Natural killer cell (primary cell): ENCODE results near the gene PALLD. TPM values are rescaled to one million over a fixed set of nuclear protein-coding genes. Genes with fewer than 3 reads are reported as not detected.

Experiments
- ATAC-seq, 3 donors: fragments of 150-1000 bp in 2 of 3; fragments of 200-7000 bp in 1 of 3; cut with Tn5 transposase; 1 replicate in 1 of 3; 2 replicates in 2 of 3; pipeline ENCODE4 v1.10.0; 2021; ENCODE audit warnings: mild to moderate bottlenecking in 2 of 3, moderate library complexity in 2 of 3
- DNase-seq, 2 donors: peaks; one replicate each; pipeline versions ENCODE4 v3.0.0 to v3.0.0-alpha.2; 2013 to 2021; ENCODE audit warnings: mixed read lengths in 1 of 2
- H3K27ac ChIP-seq: one replicate; pipeline ENCODE4 v1.5.1; 2013; ENCODE audit warnings: mild to moderate bottlenecking, low read length
- H3K27me3 ChIP-seq: one replicate; pipeline ENCODE4 v1.6.1; 2013; ENCODE audit warnings: low read length; ENCODE audit not compliant: control insufficient read depth, insufficient read depth
- H3K36me3 ChIP-seq: one replicate; pipeline ENCODE4 v1.6.1; 2013; ENCODE audit warnings: low read length; ENCODE audit not compliant: control insufficient read depth, insufficient read depth
- H3K4me1 ChIP-seq: one replicate; pipeline ENCODE4 v1.6.1; 2013; ENCODE audit warnings: low read length; ENCODE audit not compliant: control insufficient read depth, insufficient read depth
- H3K4me3 ChIP-seq: one replicate; pipeline ENCODE4 v1.5.1; 2013; ENCODE audit warnings: low read length
- H3K9me3 ChIP-seq: one replicate; pipeline ENCODE4 v1.6.1; 2013; ENCODE audit warnings: low read length; ENCODE audit not compliant: control insufficient read depth, insufficient read depth
- H3K27ac Mint-ChIP-seq, 2 donors: one replicate each; pipeline ENCODE4 v1.8.0; 2022; ENCODE audit warnings: mild to moderate bottlenecking in 2 of 2, mixed read lengths in 2 of 2, moderate library complexity in 1 of 2
- H3K27me3 Mint-ChIP-seq, 2 donors: one replicate each; pipeline ENCODE4 v1.8.0; 2022; ENCODE audit warnings: low read depth in 2 of 2, mixed read lengths in 2 of 2
- H3K36me3 Mint-ChIP-seq: one replicate; pipeline ENCODE4 v1.8.0; 2022; ENCODE audit warnings: mixed read lengths
- H3K4me1 Mint-ChIP-seq, 2 donors: one replicate each; pipeline ENCODE4 v1.8.0; 2022; ENCODE audit warnings: mixed read lengths in 2 of 2
- H3K4me3 Mint-ChIP-seq: one replicate; pipeline ENCODE4 v1.8.0; 2022; ENCODE audit warnings: mild to moderate bottlenecking, moderate library complexity, mixed read lengths
- H3K9me3 Mint-ChIP-seq, 2 donors: one replicate each; pipeline ENCODE4 v1.8.0; 2022; ENCODE audit warnings: mixed read lengths in 2 of 2
- WGBS: methylation state at CpG from one replicate; pipeline ENCODE4 v1.1.7; 2013; ENCODE audit warnings: missing lambda C conversion rate; ENCODE audit not compliant: insufficient coverage; 5-methylcytosine and 5-hydroxymethylcytosine counted together
- intact Hi-C: fragments of 100-400 bp; cut with micrococcal nuclease; formaldehyde crosslinking; loops from one replicate; pipeline ENCODE4 v1.14.2; 2022
- total RNA-seq, 4 donors: library from RNA; stranded (reverse); fragments of 120-200 nt in 1 of 4; gene quantifications; one replicate each; pipeline versions ENCODE4 v1.2.3 to v1.2.4, GENCODE V29; 2013 to 2022
- TF ChIP-seq, protein P1 (sequence below): fragments of 200-600 bp; IDR thresholded peaks from one replicate; pipeline ENCODE4 v1.8.0; 2022; ENCODE audit warnings: antibody characterized with exemption

PALLD gene
- total RNA-seq, 3 donors from 2014 or later (not counting 1 experiment from before 2014, with no cell fraction given) = 15.1 to 25.4 (median 22.8) TPM

- peaks cover 7% of the 10 kb centered on the region for H3K4me1 ChIP-seq
- no peak overlapping the region for H3K4me3 ChIP-seq
- 91% methylated on average over 7 of the region's 8 CpGs for WGBS
- no peak overlapping the region for H3K27ac ChIP-seq
- ATAC-seq (no peak), DNase-seq (no peak)
- no peaks in the 10 kb centered on the region for H3K27me3 ChIP-seq
- Mint-ChIP-seq H3K9me3 (no peaks in the 10 kb centered on the region), H3K36me3 (no peaks in the 10 kb centered on the region), H3K27ac (no peak overlapping the region), H3K27me3 (no peaks in the 10 kb centered on the region), H3K4me1 (peaks cover 14 to 20% of the 10 kb centered on the region in 2 donors), H3K4me3 (no peak overlapping the region)
- intact Hi-C loops = no loop called here
- TF ChIP-seq, protein P1, sequence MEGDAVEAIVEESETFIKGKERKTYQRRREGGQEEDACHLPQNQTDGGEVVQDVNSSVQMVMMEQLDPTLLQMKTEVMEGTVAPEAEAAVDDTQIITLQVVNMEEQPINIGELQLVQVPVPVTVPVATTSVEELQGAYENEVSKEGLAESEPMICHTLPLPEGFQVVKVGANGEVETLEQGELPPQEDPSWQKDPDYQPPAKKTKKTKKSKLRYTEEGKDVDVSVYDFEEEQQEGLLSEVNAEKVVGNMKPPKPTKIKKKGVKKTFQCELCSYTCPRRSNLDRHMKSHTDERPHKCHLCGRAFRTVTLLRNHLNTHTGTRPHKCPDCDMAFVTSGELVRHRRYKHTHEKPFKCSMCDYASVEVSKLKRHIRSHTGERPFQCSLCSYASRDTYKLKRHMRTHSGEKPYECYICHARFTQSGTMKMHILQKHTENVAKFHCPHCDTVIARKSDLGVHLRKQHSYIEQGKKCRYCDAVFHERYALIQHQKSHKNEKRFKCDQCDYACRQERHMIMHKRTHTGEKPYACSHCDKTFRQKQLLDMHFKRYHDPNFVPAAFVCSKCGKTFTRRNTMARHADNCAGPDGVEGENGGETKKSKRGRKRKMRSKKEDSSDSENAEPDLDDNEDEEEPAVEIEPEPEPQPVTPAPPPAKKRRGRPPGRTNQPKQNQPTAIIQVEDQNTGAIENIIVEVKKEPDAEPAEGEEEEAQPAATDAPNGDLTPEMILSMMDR = no peak
- no peaks in the 10 kb centered on the region for H3K9me3 ChIP-seq
- no peaks in the 10 kb centered on the region for H3K36me3 ChIP-seq
Observed at GRCh38 chr4:168854350-168854921, 357.6 kb downstream of the PALLD start.

DNA sequence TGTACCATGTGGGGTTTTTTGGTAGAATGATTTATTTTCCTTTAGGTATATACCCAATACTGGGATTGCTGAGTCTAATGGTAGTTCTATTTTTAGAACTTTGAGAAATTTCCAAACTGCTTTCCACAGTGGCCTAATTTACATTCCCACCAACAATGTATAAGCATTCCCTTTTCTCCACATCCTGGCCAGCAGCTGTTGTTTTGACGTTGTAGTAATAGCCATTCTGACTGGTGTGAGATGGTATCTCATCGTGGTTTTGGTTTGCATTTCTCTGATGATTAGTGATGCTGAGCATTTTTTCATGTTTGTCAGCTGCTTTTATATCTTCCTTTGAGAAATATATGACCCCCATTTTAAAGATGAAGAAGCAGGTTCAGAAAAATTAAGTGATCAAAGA is 359.5 kb downstream of the PALLD start:
- intact Hi-C loops = no loop called here
- H3K4me3 Mint-ChIP-seq = no peak overlapping the region
- H3K27ac ChIP-seq = no peak overlapping the region
- ATAC-seq = no peak
- peaks cover 14 to 20% of the 10 kb centered on the region in 2 donors for H3K4me1 Mint-ChIP-seq
- no peaks in the 10 kb centered on the region for H3K9me3 ChIP-seq
- H3K27me3 Mint-ChIP-seq = no peaks in the 10 kb centered on the region
- 27% methylated on average over 2 of the region's 2 CpGs for WGBS
- peaks cover 7% of the 10 kb centered on the region for H3K4me1 ChIP-seq
- TF ChIP-seq, protein P1 = no peak
- no peak overlapping the region for H3K27ac Mint-ChIP-seq
- no peaks in the 10 kb centered on the region for H3K36me3 Mint-ChIP-seq
- no peak for DNase-seq
- no peaks in the 10 kb centered on the region for H3K36me3 ChIP-seq
- no peaks in the 10 kb centered on the region for H3K27me3 ChIP-seq
- H3K9me3 Mint-ChIP-seq = no peaks in the 10 kb centered on the region
- H3K4me3 ChIP-seq = no peak overlapping the region

DNA sequence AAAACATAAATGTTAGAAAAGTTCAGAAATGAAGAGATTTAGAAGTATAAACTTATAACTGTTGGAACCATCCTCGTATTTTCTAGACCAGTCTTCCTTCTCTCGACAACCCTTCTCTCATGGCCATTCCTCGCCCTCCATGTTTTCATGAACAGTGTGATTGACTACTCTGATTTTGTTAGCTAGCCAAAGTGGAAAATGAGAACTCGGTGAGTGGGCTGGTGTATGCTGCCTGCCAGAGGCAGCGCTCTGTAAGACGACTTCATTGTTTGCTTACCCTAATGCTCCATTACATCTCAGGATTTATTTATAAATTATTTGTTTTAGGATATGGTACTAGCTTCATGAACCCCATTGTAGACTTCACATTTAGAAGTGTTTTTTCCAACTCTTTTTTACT is 360.2 kb downstream of the PALLD start:
- intact Hi-C loops = no loop called here
- H3K4me1 Mint-ChIP-seq = peaks cover 14 to 20% of the 10 kb centered on the region in 2 donors
- 97% methylated on average over 4 of the region's 6 CpGs for WGBS
- H3K4me1 ChIP-seq = peaks cover 7% of the 10 kb centered on the region
- H3K27ac Mint-ChIP-seq = no peak overlapping the region
- H3K27me3 ChIP-seq = no peaks in the 10 kb centered on the region
- ATAC-seq = no peak
- H3K4me3 Mint-ChIP-seq = no peak overlapping the region
- no peaks in the 10 kb centered on the region for H3K36me3 ChIP-seq
- H3K27ac ChIP-seq = no peak overlapping the region
- no peak overlapping the region for H3K4me3 ChIP-seq
- TF ChIP-seq, protein P1 = no peak
- no peaks in the 10 kb centered on the region for H3K27me3 Mint-ChIP-seq
- no peak for DNase-seq
- H3K9me3 ChIP-seq = no peaks in the 10 kb centered on the region
- H3K9me3 Mint-ChIP-seq = no peaks in the 10 kb centered on the region
- H3K36me3 Mint-ChIP-seq = no peaks in the 10 kb centered on the region
